ENCODE data around the gene CYP4F2.

DNA sequence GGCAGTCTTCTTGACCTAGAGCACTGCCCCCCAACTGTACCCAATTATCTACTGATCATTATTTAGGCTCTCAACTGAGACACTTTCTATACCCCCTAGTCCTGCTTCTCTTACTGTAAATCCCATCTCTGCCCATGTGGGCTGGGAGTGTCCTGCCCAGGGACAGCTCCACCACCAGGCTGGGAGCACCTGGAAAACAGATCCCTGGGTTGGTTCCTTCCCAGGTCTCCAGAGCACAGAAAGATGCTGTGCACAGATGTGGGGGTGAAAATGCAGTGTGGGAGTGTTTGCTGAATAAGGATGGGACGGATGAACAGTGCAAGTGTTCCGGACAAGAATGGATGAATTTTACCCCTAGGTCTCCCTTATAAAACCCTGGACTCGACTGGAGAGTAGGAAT lies 12.7 kb downstream of the CYP4F2 start:
- TF ChIP-seq EZH2 (IDR thresholded peaks at IDR 0.05; ENCODE audit: borderline replicate concordance, low read depth, low read length, severe bottlenecking), result no peak
- TF ChIP-seq, protein P1, sequence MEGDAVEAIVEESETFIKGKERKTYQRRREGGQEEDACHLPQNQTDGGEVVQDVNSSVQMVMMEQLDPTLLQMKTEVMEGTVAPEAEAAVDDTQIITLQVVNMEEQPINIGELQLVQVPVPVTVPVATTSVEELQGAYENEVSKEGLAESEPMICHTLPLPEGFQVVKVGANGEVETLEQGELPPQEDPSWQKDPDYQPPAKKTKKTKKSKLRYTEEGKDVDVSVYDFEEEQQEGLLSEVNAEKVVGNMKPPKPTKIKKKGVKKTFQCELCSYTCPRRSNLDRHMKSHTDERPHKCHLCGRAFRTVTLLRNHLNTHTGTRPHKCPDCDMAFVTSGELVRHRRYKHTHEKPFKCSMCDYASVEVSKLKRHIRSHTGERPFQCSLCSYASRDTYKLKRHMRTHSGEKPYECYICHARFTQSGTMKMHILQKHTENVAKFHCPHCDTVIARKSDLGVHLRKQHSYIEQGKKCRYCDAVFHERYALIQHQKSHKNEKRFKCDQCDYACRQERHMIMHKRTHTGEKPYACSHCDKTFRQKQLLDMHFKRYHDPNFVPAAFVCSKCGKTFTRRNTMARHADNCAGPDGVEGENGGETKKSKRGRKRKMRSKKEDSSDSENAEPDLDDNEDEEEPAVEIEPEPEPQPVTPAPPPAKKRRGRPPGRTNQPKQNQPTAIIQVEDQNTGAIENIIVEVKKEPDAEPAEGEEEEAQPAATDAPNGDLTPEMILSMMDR (IDR thresholded peaks at IDR 0.05; ENCODE audit: borderline replicate concordance, extremely low read depth, low read length, poor library complexity, severe bottlenecking), result no peak

Measured in DND-41 (cell line).